ENCODE data around the gene SLC9C2.

The SLC9C2 gene

DNA sequence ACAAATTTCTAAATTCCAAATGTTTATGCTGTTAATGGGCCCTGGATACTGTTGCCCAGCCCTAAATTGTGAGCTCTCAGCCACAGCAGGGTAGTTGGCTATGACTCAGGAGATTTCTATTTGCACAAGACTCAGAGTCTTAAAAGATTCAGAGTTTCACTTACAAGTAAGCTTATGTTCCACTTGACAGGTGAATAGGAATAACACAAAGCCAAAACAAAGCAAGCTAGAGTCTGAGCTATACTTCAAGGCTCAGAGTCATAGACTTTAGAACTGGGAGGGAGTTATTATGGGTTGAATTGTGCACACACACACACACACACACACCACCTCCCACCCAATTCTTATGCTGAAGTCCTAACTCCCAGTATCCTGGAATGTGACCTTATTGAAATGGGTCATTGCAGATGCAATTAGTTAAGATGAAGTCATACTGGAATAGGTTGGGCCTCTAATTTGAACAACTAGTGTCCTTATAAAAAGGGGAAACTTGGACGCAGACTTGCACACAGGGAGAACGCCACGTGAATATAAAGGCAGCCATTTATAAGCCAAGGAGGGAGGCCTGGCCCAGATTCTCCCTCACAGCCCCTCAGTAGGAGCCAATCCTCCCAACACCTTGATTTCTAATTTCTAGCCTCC, 95.5 kb downstream of the SLC9C2 start:
- peak; percentile 87 for DNase-seq (ENCODE audit: low read depth)
- H3K4me3 ChIP-seq (ENCODE audit: low read length) = no peak overlapping the region
- TF ChIP-seq, protein P1, sequence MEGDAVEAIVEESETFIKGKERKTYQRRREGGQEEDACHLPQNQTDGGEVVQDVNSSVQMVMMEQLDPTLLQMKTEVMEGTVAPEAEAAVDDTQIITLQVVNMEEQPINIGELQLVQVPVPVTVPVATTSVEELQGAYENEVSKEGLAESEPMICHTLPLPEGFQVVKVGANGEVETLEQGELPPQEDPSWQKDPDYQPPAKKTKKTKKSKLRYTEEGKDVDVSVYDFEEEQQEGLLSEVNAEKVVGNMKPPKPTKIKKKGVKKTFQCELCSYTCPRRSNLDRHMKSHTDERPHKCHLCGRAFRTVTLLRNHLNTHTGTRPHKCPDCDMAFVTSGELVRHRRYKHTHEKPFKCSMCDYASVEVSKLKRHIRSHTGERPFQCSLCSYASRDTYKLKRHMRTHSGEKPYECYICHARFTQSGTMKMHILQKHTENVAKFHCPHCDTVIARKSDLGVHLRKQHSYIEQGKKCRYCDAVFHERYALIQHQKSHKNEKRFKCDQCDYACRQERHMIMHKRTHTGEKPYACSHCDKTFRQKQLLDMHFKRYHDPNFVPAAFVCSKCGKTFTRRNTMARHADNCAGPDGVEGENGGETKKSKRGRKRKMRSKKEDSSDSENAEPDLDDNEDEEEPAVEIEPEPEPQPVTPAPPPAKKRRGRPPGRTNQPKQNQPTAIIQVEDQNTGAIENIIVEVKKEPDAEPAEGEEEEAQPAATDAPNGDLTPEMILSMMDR (IDR thresholded peaks at IDR 0.05; ENCODE audit: insufficient read depth, low read depth, low read length, missing control alignments) = no peak

DNA sequence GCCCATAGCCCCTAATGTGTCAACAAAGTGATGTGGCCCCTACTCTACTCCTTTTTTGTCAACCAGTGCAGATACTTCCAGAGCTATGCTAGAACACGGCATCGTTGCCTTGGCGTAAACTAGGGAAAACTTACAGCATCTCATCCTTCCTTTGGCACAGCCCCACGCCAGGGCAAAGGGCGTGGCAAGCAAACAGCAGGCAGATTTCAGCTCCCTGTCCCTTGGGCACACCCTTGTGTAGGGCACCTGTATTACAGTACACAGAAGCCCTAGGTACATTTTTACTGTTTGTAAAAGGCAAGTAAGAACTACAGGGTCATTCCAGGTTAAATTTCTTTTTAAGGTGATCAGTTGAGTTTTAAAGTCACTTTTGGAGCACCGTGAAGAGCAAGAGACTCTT, 96.4 kb downstream of the SLC9C2 start:
- TF ChIP-seq, protein P1 (IDR thresholded peaks at IDR 0.05; ENCODE audit: insufficient read depth, low read depth, low read length, missing control alignments) = peak; percentile 54
- H3K4me3 ChIP-seq (ENCODE audit: low read length) = no peak overlapping the region
- peak; percentile 42 for DNase-seq (ENCODE audit: low read depth)

DNA sequence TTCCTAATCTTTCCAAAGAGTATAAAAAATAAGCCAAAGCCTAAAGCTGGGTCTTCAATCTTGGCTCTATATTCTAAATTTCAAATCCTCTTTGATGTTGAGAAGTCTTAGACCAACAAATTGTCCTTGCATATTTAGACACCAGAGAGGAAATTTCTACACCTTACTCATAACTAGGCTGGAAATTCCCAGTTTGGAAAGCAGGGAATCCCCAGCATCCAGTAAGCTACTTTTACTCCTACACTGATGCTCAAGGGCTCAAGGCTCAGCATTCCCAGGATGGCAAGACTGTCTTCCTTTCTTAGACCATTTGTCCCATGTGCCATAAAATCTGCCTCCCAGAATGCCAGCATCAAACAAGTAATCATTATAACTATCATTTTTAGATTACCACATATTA, 97.5 kb downstream of the SLC9C2 start:
- TF ChIP-seq, protein P1 (IDR thresholded peaks at IDR 0.05; ENCODE audit: insufficient read depth, low read depth, low read length, missing control alignments) = no peak
- DNase-seq (ENCODE audit: low read depth) = peak; percentile 32
- no peak overlapping the region for H3K4me3 ChIP-seq (ENCODE audit: low read length)

DNA sequence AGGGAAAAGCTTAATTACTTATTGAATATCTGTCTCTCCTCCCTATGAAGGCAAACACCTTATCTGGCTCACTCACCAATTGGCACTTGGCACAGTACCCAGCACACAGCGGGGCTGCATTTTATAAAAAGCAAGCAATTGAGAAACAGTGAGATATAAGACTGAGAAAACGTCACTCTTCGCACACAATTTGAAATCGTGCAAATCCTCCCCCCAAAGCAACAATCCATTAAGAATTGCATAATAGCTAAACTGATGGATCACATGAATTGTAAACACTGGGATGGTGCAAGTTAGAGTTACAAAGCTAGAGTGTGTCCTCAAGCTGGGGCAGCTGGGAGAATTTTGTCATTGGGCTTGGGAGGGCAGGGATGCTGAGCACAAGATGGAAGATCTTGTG, 98.6 kb downstream of the SLC9C2 start:
- no peak for DNase-seq (ENCODE audit: low read depth)
- TF ChIP-seq, protein P1 (IDR thresholded peaks at IDR 0.05; ENCODE audit: insufficient read depth, low read depth, low read length, missing control alignments) = no peak
- no peak overlapping the region for H3K4me3 ChIP-seq (ENCODE audit: low read length)

DNA sequence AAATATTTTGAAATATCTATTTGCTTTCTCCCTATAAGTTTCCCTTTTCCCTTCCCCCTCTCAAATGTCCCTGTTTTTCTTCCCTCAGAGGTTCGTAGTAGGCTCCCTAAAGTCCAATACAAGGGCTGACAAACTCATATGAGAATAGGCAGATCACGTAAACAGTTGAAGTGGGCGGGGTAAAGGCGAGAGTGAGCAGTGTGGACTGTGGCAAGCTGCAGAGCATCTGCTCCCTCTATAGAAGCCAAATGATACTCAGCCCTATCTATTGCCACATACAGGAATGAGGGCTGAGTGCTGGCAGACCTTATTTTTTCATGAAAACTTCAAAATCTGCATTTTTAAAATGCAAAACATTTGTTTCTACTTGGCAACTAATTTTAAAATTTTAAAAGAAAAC, 99.5 kb downstream of the SLC9C2 start:
- H3K4me3 ChIP-seq (ENCODE audit: low read length) = no peak overlapping the region
- DNase-seq (ENCODE audit: low read depth) = peak; percentile 31
- TF ChIP-seq, protein P1 (IDR thresholded peaks at IDR 0.05; ENCODE audit: insufficient read depth, low read depth, low read length, missing control alignments) = no peak

DNA sequence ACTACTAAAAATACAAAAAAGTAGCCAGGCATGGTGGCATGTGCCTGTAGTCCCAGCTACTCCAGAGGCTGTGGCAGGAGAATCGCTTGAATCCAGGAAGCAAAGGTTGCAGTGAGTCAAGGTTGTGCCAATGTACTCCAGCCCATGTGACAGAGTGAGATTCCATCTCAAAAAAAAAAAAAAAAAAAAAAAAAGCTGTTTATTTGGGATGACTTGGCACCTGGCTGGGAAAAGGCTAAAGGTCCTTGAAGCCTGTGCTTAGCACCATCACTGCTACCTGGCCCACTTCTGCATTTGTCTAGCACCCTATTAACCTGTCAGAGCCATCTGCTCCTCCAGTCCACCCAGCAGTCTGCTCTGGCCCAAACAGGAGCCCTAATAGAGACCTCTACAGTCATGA, 100.8 kb downstream of the SLC9C2 start:
- no peak overlapping the region for H3K4me3 ChIP-seq (ENCODE audit: low read length)
- TF ChIP-seq, protein P1 (IDR thresholded peaks at IDR 0.05; ENCODE audit: insufficient read depth, low read depth, low read length, missing control alignments) = no peak
- DNase-seq (ENCODE audit: low read depth) = no peak

DNA sequence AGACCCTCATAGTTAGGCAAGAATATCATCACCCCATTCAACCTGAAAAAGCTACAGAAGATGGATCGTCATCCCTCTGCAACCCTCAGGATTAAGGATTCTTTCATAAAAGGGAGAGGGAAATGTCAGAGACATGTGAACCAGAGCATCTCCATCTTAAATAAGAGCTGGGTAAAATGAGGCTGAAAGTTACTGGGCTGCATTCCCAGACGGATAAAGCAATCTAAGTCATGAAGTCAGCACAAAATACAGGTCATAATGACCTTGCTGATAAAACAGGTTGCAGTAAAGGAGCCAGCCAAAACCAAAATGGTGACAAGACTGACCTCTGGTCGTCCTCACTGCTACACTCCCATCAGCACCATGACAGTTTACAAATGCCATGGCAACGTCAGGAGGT, 103.1 kb downstream of the SLC9C2 start:
- TF ChIP-seq, protein P1 (IDR thresholded peaks at IDR 0.05; ENCODE audit: insufficient read depth, low read depth, low read length, missing control alignments) = no peak
- H3K4me3 ChIP-seq (ENCODE audit: low read length) = no peak overlapping the region

More for the DNA sequence above, 103.1 kb downstream of the SLC9C2 start:
- no peak for DNase-seq (ENCODE audit: low read depth)

All from epithelial cell of esophagus (primary cell).